SK-N-SH (cell line): ENCODE results near the gene TSPAN8. TPM values are rescaled to one million over a fixed set of nuclear protein-coding genes. Genes with fewer than 3 reads are reported as not detected.

Experiments
- CTCF ChIA-PET: fragments of 300-600, 350-600 bp; formaldehyde crosslinking; extraction: SDS; loops from one replicate; lab custom pipeline; 2021; lab: Yijun Ruan, JAX
- POLR2A ChIA-PET: fragments of 350-600 bp; sonication (Branson Sonifier 250); formaldehyde crosslinking; extraction: SDS; loops from one replicate; lab custom pipeline; 2020; ENCODE audit warnings: antibody characterized with exemption, inconsistent platforms; lab: Yijun Ruan, JAX
- DNase-seq: peaks from one replicate; pipeline ENCODE4 v3.0.0; 2012
- H2AFZ ChIP-seq: fragments of 200-600 bp; sonication (generic); 2 replicates; pipeline ENCODE4 v1.8.1; 2016; ENCODE audit warnings: antibody characterized with exemption, mild to moderate bottlenecking, low read depth
- H3F3A ChIP-seq: fragments of 200-600 bp; sonication (generic); replicated peaks from 2 replicates; pipeline ENCODE3; 2016; ENCODE audit warnings: antibody characterized with exemption, mild to moderate bottlenecking; ENCODE audit not compliant: insufficient read depth
- H3K27ac ChIP-seq, 2 experiments: fragments of 200-500 bp in 1 of 2; fragments of 200-600 bp in 1 of 2; sonication (Bioruptor generic) in 1 of 2; sonication (generic), shearing (Covaris generic) in 1 of 2; 2 replicates each; pipeline versions ENCODE4 v1.5.1 to v1.6.1; 2014 to 2016; ENCODE audit warnings: low read depth in 2 of 2, inconsistent platforms in 1 of 2, low read length in 1 of 2, mild to moderate bottlenecking in 1 of 2, mixed read lengths in 1 of 2
- H3K27me3 ChIP-seq: fragments of 200-600 bp; sonication (generic), shearing (Covaris generic); 2 replicates; pipeline ENCODE4 v1.6.1; 2016; ENCODE audit warnings: mixed run types; ENCODE audit not compliant: insufficient read depth
- H3K36me3 ChIP-seq, 2 experiments: fragments of 200-500 bp in 1 of 2; fragments of 200-600 bp in 1 of 2; sonication (Bioruptor generic) in 1 of 2; sonication (generic) in 1 of 2; replicated peaks in 1 of 2; 2 replicates each; pipeline versions ENCODE3 to v1.5.1; 2014 to 2016; ENCODE audit warnings: low read length in 1 of 2, mild to moderate bottlenecking in 1 of 2; ENCODE audit not compliant: insufficient read depth in 2 of 2, control insufficient read depth in 1 of 2
- H3K4me1 ChIP-seq, 2 experiments: fragments of 200-500 bp in 1 of 2; fragments of 200-600 bp in 1 of 2; sonication (Bioruptor generic) in 1 of 2; sonication (generic), shearing (Covaris generic) in 1 of 2; 2 replicates each; pipeline versions ENCODE4 v1.5.1 to v1.6.1; 2014 to 2016; ENCODE audit warnings: low read depth in 1 of 2, low read length in 1 of 2, mixed run types in 1 of 2; ENCODE audit not compliant: insufficient read depth in 2 of 2, control insufficient read depth in 1 of 2
- H3K4me2 ChIP-seq: fragments of 200-600 bp; sonication (generic), shearing (Covaris generic); 2 replicates; pipeline ENCODE4 v1.6.1; 2017; ENCODE audit warnings: mixed run types
- H3K4me3 ChIP-seq, 2 experiments: fragments of 200-500 bp in 1 of 2; fragments of 200-600 bp in 1 of 2; sonication (Bioruptor generic) in 1 of 2; sonication (generic), shearing (Covaris generic) in 1 of 2; 2 replicates each; pipeline versions ENCODE4 v1.5.1 to v1.8.1; 2014 to 2016; ENCODE audit warnings: low read depth in 2 of 2, inconsistent platforms in 1 of 2, low read length in 1 of 2, mild to moderate bottlenecking in 1 of 2, mixed read lengths in 1 of 2, moderate library complexity in 1 of 2
- H3K79me2 ChIP-seq: fragments of 200-600 bp; sonication (generic); 2 replicates; pipeline ENCODE4 v1.8.1; 2017; ENCODE audit warnings: mild to moderate bottlenecking; ENCODE audit not compliant: insufficient read depth
- H3K9ac ChIP-seq: fragments of 200-600 bp; sonication (generic); 2 replicates; pipeline ENCODE4 v1.6.1; 2017; ENCODE audit warnings: mixed run types
- H3K9me2 ChIP-seq: fragments of 200-600 bp; sonication (generic); 2 replicates; pipeline ENCODE4 v1.6.1; 2017; ENCODE audit warnings: mixed run types
- H3K9me3 ChIP-seq: fragments of 200-600 bp; sonication (generic); 2 replicates; pipeline ENCODE4 v1.6.1; 2017; ENCODE audit warnings: mixed run types, mild to moderate bottlenecking, moderate library complexity
- H4K20me1 ChIP-seq: fragments of 200-600 bp; sonication (generic); 2 replicates; pipeline ENCODE4 v1.6.1; 2017; ENCODE audit warnings: mild to moderate bottlenecking, mixed run types; ENCODE audit not compliant: insufficient read depth
- CHD2 ChIP-seq: fragments of 150-350 bp; IDR thresholded peaks from 2 replicates; pipeline ENCODE4 v1.6.1; 2018; ENCODE audit warnings: low read length; ENCODE audit not compliant: partially characterized antibody
- FOXM1 ChIP-seq: IDR thresholded peaks from 2 replicates; pipeline ENCODE4 v1.4.0; 2012; ENCODE audit warnings: low read depth, mild to moderate bottlenecking
- GABPA ChIP-seq: IDR thresholded peaks from 2 replicates; pipeline ENCODE4 v1.4.0; 2012; ENCODE audit warnings: low read depth, mild to moderate bottlenecking
- JUND ChIP-seq: IDR thresholded peaks from 2 replicates; pipeline ENCODE4 v1.4.0; 2012
- MEF2A ChIP-seq: IDR thresholded peaks from 2 replicates; pipeline ENCODE4 v1.4.0; 2012; ENCODE audit warnings: low read depth, borderline replicate concordance
- MXI1 ChIP-seq: IDR thresholded peaks from 2 replicates; pipeline ENCODE4 v1.6.1; 2012; ENCODE audit warnings: mild to moderate bottlenecking, low read depth, low read length, improper control_type of control experiment
- NFIC ChIP-seq: IDR thresholded peaks from 2 replicates; pipeline ENCODE4 v1.4.0; 2012; ENCODE audit warnings: borderline replicate concordance
- NRF1 ChIP-seq: IDR thresholded peaks from 2 replicates; pipeline ENCODE4 v1.6.1; 2012; ENCODE audit warnings: low read depth, mild to moderate bottlenecking, low read length
- POLR2AphosphoS5 ChIP-seq: IDR thresholded peaks from 2 replicates; pipeline ENCODE4 v1.6.1; 2012; ENCODE audit warnings: low read depth, low read length
- RFX5 ChIP-seq: IDR thresholded peaks from 2 replicates; pipeline ENCODE4 v1.6.1; 2012; ENCODE audit warnings: mild to moderate bottlenecking, improper control_type of control experiment, low read length
- RXRA ChIP-seq: IDR thresholded peaks from 2 replicates; pipeline ENCODE4 v1.4.0; 2012; ENCODE audit warnings: low read depth, mild to moderate bottlenecking, borderline replicate concordance
- SIN3A ChIP-seq: IDR thresholded peaks from 2 replicates; pipeline ENCODE4 v1.6.1; 2012; ENCODE audit warnings: low read depth, mild to moderate bottlenecking, low read length, moderate library complexity, borderline replicate concordance
- SMC3 ChIP-seq: IDR thresholded peaks from 2 replicates; pipeline ENCODE4 v1.6.1; 2012; ENCODE audit warnings: low read depth, low read length, improper control_type of control experiment
- TAF1 ChIP-seq: IDR thresholded peaks from 2 replicates; pipeline ENCODE4 v1.6.1; 2012; ENCODE audit warnings: low read depth, mild to moderate bottlenecking, low read length, moderate library complexity, borderline replicate concordance
- YY1 ChIP-seq: IDR thresholded peaks from 2 replicates; pipeline ENCODE4 v1.4.0; 2012; ENCODE audit warnings: low read depth, mild to moderate bottlenecking
- WGBS: methylation state at CpG from one replicate; pipeline ENCODE4 v1.1.6; 2017; ENCODE audit warnings: low lambda C conversion rate; 5-methylcytosine and 5-hydroxymethylcytosine counted together
- polyA plus RNA-seq, 3 experiments: library from polyadenylated mRNA; depleted of rRNA; stranded (reverse); fragments of >200 nt; gene quantifications; 2 replicates each; pipeline ENCODE4 v1.2.3, GENCODE V29; 2012
- TF ChIP-seq, protein P1 (sequence below): IDR thresholded peaks from 2 replicates; pipeline ENCODE4 v1.4.0; 2012; ENCODE audit warnings: low read depth, borderline replicate concordance
- TF ChIP-seq, protein P2 (sequence below): fragments of 200-600 bp; sonication (generic); IDR thresholded peaks from 2 replicates; pipeline ENCODE4 v1.6.1; 2017; ENCODE audit warnings: antibody characterized with exemption, mild to moderate bottlenecking, moderate library complexity
- TF ChIP-seq, protein P3 (sequence below): fragments of 150-350 bp; IDR thresholded peaks from 2 replicates; pipeline ENCODE4 v1.6.1; 2016; ENCODE audit warnings: mild to moderate bottlenecking, low read depth, low read length

TSPAN8 gene
- polyA plus RNA-seq, 1 of the 3 experiments (the other 2 are of a cell fraction), result 0.31 TPM

DNA sequence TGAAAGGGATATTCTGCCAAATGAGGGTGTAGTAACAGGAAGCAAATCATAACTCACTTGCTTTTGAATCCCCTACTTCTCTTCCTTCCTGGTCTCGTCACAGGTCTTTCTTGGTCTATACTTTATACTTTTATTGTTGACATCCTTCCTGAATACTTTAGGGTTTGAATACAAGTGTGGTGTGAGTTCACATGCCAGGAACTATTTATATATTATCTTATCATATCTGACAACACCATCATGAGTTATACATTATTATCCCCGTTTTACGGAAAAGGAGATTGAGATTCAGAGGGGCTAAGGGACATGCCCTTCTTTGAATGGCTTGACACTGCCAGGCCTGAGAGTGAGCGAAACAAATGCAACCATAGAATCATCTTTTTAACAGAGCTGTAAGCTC lies 33.0 kb upstream of the TSPAN8 start:
- Histone ChIP-seq H3K36me3 (no peaks in the 10 kb centered on the region), H3K27me3 (no peaks in the 10 kb centered on the region), H3K27ac (no peak overlapping the region; a peak in 1 of 4 replicates), H3K4me2 (no peak overlapping the region), H3K4me1 (peaks cover 13 to 16% of the 10 kb centered on the region in 2 experiments; a peak in 3 of 4 replicates), H4K20me1 (no peaks in the 10 kb centered on the region), H3K9me3 (no peaks in the 10 kb centered on the region), H3F3A (no peaks in the 10 kb centered on the region), H3K9ac (no peak overlapping the region), H3K9me2 (no peaks in the 10 kb centered on the region), H3K4me3 (no peak overlapping the region), H2AFZ (no peak overlapping the region), H3K79me2 (no peaks in the 10 kb centered on the region)
- 66% methylated on average over 4 of the region's 4 CpGs for WGBS
- POLR2A ChIA-PET, result no interaction called here
- TF ChIP-seq NFIC (no peak), RXRA (no peak), NRF1 (no peak), CHD2 (no peak), RFX5 (no peak), YY1 (no peak)
- DNase-seq, result no peak
- CTCF ChIA-PET, result no interaction called here

DNA sequence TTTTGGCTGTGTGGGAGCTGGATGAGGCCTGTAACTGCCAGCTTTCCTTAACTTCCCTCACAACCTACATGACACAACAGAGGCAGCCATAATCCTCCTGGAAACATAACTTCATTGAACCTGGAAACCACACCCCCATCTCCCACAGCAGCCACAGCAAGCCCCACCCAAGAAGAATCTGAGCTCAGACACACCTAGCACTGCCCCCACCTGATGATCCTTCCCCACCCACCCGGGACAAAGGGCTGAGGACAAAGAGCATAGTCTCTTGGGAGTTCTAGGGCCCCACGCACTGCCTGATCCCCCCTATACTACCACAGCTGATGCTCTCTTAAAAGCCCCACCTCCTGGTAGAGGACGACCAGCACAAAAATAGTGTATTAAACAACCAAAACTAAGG lies 29.6 kb upstream of the TSPAN8 start:
- Histone ChIP-seq H3K4me2 (no peak overlapping the region), H2AFZ (no peak overlapping the region), H3K27me3 (no peaks in the 10 kb centered on the region)
- 32% methylated on average over 3 of the region's 3 CpGs for WGBS
- CTCF ChIA-PET, result interaction anchor here (1.2 kb wide), 1 partner anchor 21 kb away, joined by 3 read pairs; no protein-coding TSS in a partner anchor
- no peak for TF ChIP-seq SMC3
- no peak for TF ChIP-seq JUND
- TF ChIP-seq MEF2A, result no peak
- no peak for TF ChIP-seq TAF1
- TF ChIP-seq YY1, result no peak
- no peak for TF ChIP-seq RFX5
- no peak for TF ChIP-seq NFIC
- TF ChIP-seq MXI1, result no peak
- TF ChIP-seq, protein P1, sequence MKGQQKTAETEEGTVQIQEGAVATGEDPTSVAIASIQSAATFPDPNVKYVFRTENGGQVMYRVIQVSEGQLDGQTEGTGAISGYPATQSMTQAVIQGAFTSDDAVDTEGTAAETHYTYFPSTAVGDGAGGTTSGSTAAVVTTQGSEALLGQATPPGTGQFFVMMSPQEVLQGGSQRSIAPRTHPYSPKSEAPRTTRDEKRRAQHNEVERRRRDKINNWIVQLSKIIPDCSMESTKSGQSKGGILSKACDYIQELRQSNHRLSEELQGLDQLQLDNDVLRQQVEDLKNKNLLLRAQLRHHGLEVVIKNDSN, result no peak
- TF ChIP-seq RXRA, result no peak
- no peak for TF ChIP-seq NRF1
- TF ChIP-seq SIN3A, result no peak
- TF ChIP-seq POLR2AphosphoS5, result no peak
- TF ChIP-seq, protein P2, sequence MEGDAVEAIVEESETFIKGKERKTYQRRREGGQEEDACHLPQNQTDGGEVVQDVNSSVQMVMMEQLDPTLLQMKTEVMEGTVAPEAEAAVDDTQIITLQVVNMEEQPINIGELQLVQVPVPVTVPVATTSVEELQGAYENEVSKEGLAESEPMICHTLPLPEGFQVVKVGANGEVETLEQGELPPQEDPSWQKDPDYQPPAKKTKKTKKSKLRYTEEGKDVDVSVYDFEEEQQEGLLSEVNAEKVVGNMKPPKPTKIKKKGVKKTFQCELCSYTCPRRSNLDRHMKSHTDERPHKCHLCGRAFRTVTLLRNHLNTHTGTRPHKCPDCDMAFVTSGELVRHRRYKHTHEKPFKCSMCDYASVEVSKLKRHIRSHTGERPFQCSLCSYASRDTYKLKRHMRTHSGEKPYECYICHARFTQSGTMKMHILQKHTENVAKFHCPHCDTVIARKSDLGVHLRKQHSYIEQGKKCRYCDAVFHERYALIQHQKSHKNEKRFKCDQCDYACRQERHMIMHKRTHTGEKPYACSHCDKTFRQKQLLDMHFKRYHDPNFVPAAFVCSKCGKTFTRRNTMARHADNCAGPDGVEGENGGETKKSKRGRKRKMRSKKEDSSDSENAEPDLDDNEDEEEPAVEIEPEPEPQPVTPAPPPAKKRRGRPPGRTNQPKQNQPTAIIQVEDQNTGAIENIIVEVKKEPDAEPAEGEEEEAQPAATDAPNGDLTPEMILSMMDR, result no peak
- TF ChIP-seq FOXM1, result no peak
- no peak for TF ChIP-seq GABPA
- TF ChIP-seq, protein P3, sequence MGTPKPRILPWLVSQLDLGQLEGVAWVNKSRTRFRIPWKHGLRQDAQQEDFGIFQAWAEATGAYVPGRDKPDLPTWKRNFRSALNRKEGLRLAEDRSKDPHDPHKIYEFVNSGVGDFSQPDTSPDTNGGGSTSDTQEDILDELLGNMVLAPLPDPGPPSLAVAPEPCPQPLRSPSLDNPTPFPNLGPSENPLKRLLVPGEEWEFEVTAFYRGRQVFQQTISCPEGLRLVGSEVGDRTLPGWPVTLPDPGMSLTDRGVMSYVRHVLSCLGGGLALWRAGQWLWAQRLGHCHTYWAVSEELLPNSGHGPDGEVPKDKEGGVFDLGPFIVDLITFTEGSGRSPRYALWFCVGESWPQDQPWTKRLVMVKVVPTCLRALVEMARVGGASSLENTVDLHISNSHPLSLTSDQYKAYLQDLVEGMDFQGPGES, result no peak
- TF ChIP-seq, all 33 proteins: peak for 0
- no peak for DNase-seq
- no peaks in the 10 kb centered on the region for H3K79me2 ChIP-seq
- H3K4me3 ChIP-seq, result no peak overlapping the region
- H3K27ac ChIP-seq, result no peak overlapping the region
- no peaks in the 10 kb centered on the region for H3K9me3 ChIP-seq
- no peak overlapping the region for H3K9ac ChIP-seq
- no peaks in the 10 kb centered on the region for H4K20me1 ChIP-seq
- H3K4me1 ChIP-seq, result peaks cover 0 to 11% of the 10 kb centered on the region in 2 experiments; a peak in 2 of 4 replicates
- H3K36me3 ChIP-seq, result no peaks in the 10 kb centered on the region
- H3F3A ChIP-seq, result peaks cover 2% of the 10 kb centered on the region
- POLR2A ChIA-PET, result interaction anchor here (0.7 kb wide), 1 partner anchor 477 kb away, joined by 3 read pairs; the partner anchor contains the start of gene THAP2
- H3K9me2 ChIP-seq, result no peaks in the 10 kb centered on the region
